ENCODE measurements around the gene RNU5B-1.

The RNU5B-1 gene

GRCh38 chr15:65335278-65336055, 31.0 kb downstream of the RNU5B-1 start:
- Mint-ChIP-seq H3K4me1 (ENCODE audit: low read depth in 2 of 2) (peaks cover 0 to 4% of the 10 kb centered on the region in 2 donors), H3K36me3 (ENCODE audit: insufficient read depth) (no peaks in the 10 kb centered on the region), H3K27me3 (peaks cover 34 to 82% of the 10 kb centered on the region in 2 donors), H3K4me3 (no peak overlapping the region), H3K27ac (no peak overlapping the region), H3K9me3 (no peaks in the 10 kb centered on the region)
- DNase-seq = no peak
- no peak for ATAC-seq (replicated peaks)

DNA sequence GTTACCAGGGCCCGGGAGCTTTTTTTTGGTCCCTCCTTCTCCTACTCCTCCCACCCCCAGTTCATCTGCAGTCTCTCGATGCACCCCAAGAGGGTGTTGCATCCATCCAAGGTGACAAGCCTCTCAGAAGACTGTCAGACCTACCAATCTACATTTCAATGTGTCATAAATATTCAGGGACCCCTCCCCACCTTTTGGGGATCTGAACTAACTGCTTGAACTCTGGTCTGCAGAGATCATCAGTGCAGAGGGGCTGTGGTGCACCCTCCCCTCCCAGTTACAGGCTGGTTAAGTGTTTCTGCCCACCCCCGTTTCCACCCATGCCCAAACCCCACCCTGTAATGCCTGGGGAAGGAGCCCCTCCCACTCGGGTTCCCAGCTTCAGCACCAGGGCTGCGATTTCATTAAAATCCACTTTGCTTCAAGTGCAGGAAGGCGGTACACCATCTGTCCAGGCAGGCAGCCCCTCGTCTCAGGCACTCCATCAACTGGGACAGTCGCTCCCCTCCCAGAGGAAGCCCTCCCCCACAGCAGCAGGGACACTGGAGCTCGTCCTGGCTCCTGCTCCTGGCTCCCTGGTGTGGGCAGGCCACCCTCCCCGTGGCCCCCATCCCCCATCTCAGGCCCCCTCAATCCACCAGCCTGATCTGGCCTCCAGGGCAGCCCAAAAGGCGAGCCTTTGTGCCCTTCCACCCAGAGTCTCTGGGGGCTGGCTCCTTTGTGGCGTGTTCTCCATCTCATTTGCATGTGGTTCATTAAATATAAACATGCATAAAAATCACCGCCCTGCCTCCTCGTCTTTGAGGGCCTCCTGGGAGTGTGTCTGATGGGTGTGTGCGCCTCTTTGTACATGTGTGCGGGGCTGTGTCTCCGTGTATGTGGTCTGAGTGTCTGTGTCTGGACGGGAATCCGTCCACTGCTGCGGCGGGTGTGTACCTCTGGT, 32.3 kb downstream of the RNU5B-1 start:
- H3K4me1 Mint-ChIP-seq (ENCODE audit: low read depth in 2 of 2) = peaks cover 0 to 4% of the 10 kb centered on the region in 2 donors
- peaks cover 32 to 76% of the 10 kb centered on the region in 2 donors for H3K27me3 Mint-ChIP-seq
- DNase-seq (no peak), ATAC-seq (replicated peaks) (no peak)
- no peak overlapping the region for H3K4me3 Mint-ChIP-seq
- no peak overlapping the region for H3K27ac Mint-ChIP-seq
- no peaks in the 10 kb centered on the region for H3K9me3 Mint-ChIP-seq
- H3K36me3 Mint-ChIP-seq (ENCODE audit: insufficient read depth) = no peaks in the 10 kb centered on the region

GRCh38 chr15:65337436-65338070, 33.1 kb downstream of the RNU5B-1 start:
- Mint-ChIP-seq H3K9me3 (no peaks in the 10 kb centered on the region), H3K4me1 (ENCODE audit: low read depth in 2 of 2) (peaks cover 0 to 4% of the 10 kb centered on the region in 2 donors), H3K4me3 (no peak overlapping the region), H3K27ac (no peak overlapping the region), H3K36me3 (ENCODE audit: insufficient read depth) (no peaks in the 10 kb centered on the region), H3K27me3 (peaks cover 35 to 68% of the 10 kb centered on the region in 2 donors)
- no peak for ATAC-seq (replicated peaks)
- DNase-seq = no peak

DNA sequence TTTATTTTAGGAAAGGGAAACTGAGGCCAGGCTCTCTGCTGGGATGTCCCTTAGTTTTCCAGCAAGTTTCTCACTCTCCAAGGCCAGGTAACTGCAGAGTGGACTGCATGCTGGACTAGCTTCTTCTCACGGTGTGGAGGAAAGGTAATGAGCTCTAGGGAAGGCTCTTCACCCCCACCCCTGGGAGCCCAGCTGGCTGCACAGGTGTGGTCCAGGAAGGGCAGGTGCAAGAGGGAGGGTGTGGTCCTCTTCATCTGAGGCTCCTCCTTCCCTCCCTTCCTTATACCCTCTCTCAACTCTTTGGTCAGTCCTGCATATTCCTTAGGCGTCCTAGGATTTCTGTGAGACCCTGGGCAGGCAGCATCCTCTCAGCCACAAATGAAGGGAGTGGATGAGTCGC, 33.9 kb downstream of the RNU5B-1 start:
- peaks cover 0 to 4% of the 10 kb centered on the region in 2 donors for H3K4me1 Mint-ChIP-seq (ENCODE audit: low read depth in 2 of 2)
- H3K9me3 Mint-ChIP-seq = no peaks in the 10 kb centered on the region
- H3K27ac Mint-ChIP-seq = no peak overlapping the region
- no peak for ATAC-seq (replicated peaks)
- no peaks in the 10 kb centered on the region for H3K36me3 Mint-ChIP-seq (ENCODE audit: insufficient read depth)
- peaks cover 38 to 64% of the 10 kb centered on the region in 2 donors for H3K27me3 Mint-ChIP-seq
- H3K4me3 Mint-ChIP-seq = no peak overlapping the region
- DNase-seq = no peak

DNA sequence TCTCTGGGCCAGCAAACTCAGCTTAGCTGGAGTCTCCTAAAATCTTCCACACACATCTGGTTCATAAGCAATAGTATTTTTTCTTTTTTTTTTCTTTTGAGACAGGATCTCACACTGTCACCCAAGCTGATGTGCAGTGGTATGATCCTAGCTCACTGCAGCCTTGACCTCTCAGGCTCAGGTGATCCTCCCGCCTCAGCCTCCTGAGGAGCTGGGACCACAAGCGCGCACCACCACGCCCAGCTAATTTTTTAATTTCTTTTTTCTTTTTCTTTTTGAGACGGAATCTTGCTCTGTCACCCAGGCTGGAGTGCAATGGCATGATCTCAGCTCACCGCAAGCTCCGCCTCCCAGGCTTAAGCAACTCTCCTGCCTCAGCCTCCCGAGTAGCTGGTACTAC, 34.3 kb downstream of the RNU5B-1 start:
- ATAC-seq (replicated peaks) (no peak), DNase-seq (no peak)
- Mint-ChIP-seq H3K9me3 (no peaks in the 10 kb centered on the region), H3K27ac (no peak overlapping the region), H3K4me3 (no peak overlapping the region), H3K36me3 (ENCODE audit: insufficient read depth) (no peaks in the 10 kb centered on the region), H3K27me3 (peaks cover 37 to 63% of the 10 kb centered on the region in 2 donors), H3K4me1 (ENCODE audit: low read depth in 2 of 2) (peaks cover 0 to 4% of the 10 kb centered on the region in 2 donors)

- no peak for DNase-seq
- Mint-ChIP-seq H3K9me3 (no peaks in the 10 kb centered on the region), H3K36me3 (ENCODE audit: insufficient read depth) (no peaks in the 10 kb centered on the region), H3K4me1 (ENCODE audit: low read depth in 2 of 2) (peaks cover 0 to 4% of the 10 kb centered on the region in 2 donors), H3K27ac (peak overlapping the region in 1 of 2 donors; percentile 36), H3K27me3 (peaks cover 31 to 63% of the 10 kb centered on the region in 2 donors), H3K4me3 (no peak overlapping the region)
- ATAC-seq (replicated peaks) = no peak
Observed at GRCh38 chr15:65339416-65339815, 34.9 kb downstream of the RNU5B-1 start.

DNA sequence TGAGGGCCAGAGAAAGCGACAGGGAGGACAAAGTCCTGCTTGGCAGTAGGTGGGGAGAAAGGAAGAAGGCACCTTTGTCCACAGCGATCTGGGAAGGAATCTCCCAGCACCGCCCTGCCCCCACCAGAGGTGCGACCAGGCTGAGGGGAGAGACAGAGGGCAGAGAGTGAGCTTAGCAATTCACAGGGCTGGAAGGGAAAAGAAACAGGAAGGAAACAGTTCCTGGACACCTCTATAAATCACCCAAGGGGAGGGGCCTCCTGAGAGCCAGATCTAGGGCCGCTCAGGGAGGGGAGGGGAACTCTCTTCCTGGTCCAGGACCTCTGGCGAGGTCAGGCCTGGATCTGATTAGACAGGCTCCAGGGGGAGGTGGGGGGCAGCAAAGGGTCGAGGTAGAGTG, 35.4 kb downstream of the RNU5B-1 start:
- DNase-seq (no peak), ATAC-seq (replicated peaks) (no peak)
- Mint-ChIP-seq H3K4me3 (no peak overlapping the region), H3K4me1 (ENCODE audit: low read depth in 2 of 2) (peaks cover 0 to 4% of the 10 kb centered on the region in 2 donors), H3K9me3 (no peaks in the 10 kb centered on the region), H3K27me3 (peaks cover 31 to 59% of the 10 kb centered on the region in 2 donors), H3K27ac (peak overlapping the region in 1 of 2 donors; percentile 36), H3K36me3 (ENCODE audit: insufficient read depth) (no peaks in the 10 kb centered on the region)

DNA sequence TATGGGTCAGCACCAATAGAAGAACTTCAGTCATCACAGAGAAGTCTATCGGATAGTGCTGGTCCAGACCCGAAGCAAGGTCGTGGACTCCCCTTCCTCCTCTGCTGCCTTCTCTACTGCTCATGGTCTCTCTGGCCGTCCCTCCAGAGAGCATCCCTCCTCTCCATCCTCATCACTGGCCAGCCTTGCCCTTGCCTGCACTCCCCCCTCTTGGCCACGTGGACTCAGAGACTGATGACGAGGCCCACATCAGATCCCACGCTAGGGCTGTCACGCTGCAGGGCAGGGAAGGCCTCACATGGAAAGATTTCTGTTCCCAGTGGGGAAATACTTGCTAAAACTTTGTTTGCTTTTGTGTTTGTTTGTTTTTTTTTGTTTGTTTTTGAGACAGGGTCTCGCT, 38.0 kb downstream of the RNU5B-1 start:
- no peak overlapping the region for H3K4me3 Mint-ChIP-seq
- no peaks in the 10 kb centered on the region for H3K9me3 Mint-ChIP-seq
- no peak for ATAC-seq (replicated peaks)
- H3K36me3 Mint-ChIP-seq (ENCODE audit: insufficient read depth) = no peaks in the 10 kb centered on the region
- H3K27ac Mint-ChIP-seq = no peak overlapping the region
- peaks cover 39 to 66% of the 10 kb centered on the region in 2 donors for H3K27me3 Mint-ChIP-seq
- H3K4me1 Mint-ChIP-seq (ENCODE audit: low read depth in 2 of 2) = peaks cover 0 to 4% of the 10 kb centered on the region in 2 donors
- DNase-seq = no peak

GRCh38 chr15:65343374-65343981, 39.0 kb downstream of the RNU5B-1 start:
- H3K36me3 Mint-ChIP-seq (ENCODE audit: insufficient read depth) = no peaks in the 10 kb centered on the region
- no peak for DNase-seq

GRCh38 chr15:65344214-65344913, 39.9 kb downstream of the RNU5B-1 start:
- Mint-ChIP-seq H3K4me3 (no peak overlapping the region), H3K9me3 (no peaks in the 10 kb centered on the region), H3K36me3 (ENCODE audit: insufficient read depth) (no peaks in the 10 kb centered on the region), H3K27ac (no peak overlapping the region), H3K27me3 (peaks cover 53 to 72% of the 10 kb centered on the region in 2 donors), H3K4me1 (ENCODE audit: low read depth in 2 of 2) (peaks cover 0 to 4% of the 10 kb centered on the region in 2 donors)
- ATAC-seq (replicated peaks) (no peak), DNase-seq (no peak)

More at GRCh38 chr15:65343374-65343981, 39.0 kb downstream of the RNU5B-1 start:
- Mint-ChIP-seq H3K27me3 (peaks cover 46 to 72% of the 10 kb centered on the region in 2 donors), H3K4me1 (ENCODE audit: low read depth in 2 of 2) (peaks cover 0 to 4% of the 10 kb centered on the region in 2 donors), H3K4me3 (no peak overlapping the region), H3K27ac (no peak overlapping the region), H3K9me3 (no peaks in the 10 kb centered on the region)
- no peak for ATAC-seq (replicated peaks)

GRCh38 chr15:65344914-65345275, 40.4 kb downstream of the RNU5B-1 start:
- Mint-ChIP-seq H3K27me3 (peaks cover 53 to 72% of the 10 kb centered on the region in 2 donors), H3K4me3 (no peak overlapping the region), H3K4me1 (ENCODE audit: low read depth in 2 of 2) (peaks cover 0 to under 1% of the 10 kb centered on the region in 2 donors), H3K9me3 (no peaks in the 10 kb centered on the region), H3K27ac (no peak overlapping the region), H3K36me3 (ENCODE audit: insufficient read depth) (no peaks in the 10 kb centered on the region)
- ATAC-seq (replicated peaks) (no peak), DNase-seq (no peak)

- Mint-ChIP-seq H3K36me3 (ENCODE audit: insufficient read depth) (no peaks in the 10 kb centered on the region), H3K4me1 (ENCODE audit: low read depth in 2 of 2) (no peaks in the 10 kb centered on the region), H3K27ac (no peak overlapping the region), H3K27me3 (peaks cover 52 to 70% of the 10 kb centered on the region in 2 donors), H3K9me3 (no peaks in the 10 kb centered on the region), H3K4me3 (no peak overlapping the region)
- ATAC-seq (replicated peaks) (no peak), DNase-seq (no peak)
Observed at GRCh38 chr15:65346856-65347598, 42.5 kb downstream of the RNU5B-1 start.

Data from effector memory CD8-positive, alpha-beta T cell (primary cell).